Skeletal muscle cell (primary cell): ENCODE measurements around the gene HIVEP1.

Source experiments
- DNase-seq: peaks from one replicate; pipeline ENCODE4 v3.0.0-alpha.2; 2010; ENCODE audit warnings: low read depth
- H3K4me3 ChIP-seq: 2 replicates; pipeline ENCODE4 v1.5.1; 2011; ENCODE audit warnings: low read depth, mild to moderate bottlenecking, control low read depth, low read length, moderate library complexity

Gene HIVEP1

DNA sequence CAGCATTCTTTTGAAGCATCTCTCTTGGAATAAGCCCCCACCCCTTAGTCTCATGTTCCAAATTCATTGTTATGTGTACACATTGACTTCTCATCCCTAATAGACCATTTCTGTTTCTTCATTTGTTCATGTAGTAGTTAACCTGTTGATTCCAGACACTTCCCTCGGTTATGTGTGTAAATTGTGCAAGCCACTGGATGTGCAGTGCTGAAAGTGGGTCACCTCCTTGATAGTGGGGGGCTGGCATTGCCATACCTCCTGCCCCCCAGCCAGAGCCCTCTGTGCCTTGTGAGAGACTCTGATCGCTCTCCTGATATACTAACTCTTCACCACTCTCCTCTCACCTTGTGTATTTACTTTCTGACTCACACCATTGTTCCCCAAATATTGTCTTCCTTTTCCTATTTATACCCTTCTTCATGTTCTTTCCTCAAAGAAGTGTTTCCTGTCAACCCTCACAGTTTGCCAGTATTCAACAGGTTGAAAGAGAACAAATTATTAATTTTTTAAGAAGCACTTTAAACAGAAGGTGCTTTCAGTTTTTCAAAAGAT is 59.0 kb downstream of the HIVEP1 start:
- no peak overlapping the region for H3K4me3 ChIP-seq
- no peak for DNase-seq

- H3K4me3 ChIP-seq, result no peak overlapping the region
- no peak for DNase-seq
These were observed 63.0 kb downstream of the HIVEP1 start for GRCh38 chr6:12075067-12075563.

DNA sequence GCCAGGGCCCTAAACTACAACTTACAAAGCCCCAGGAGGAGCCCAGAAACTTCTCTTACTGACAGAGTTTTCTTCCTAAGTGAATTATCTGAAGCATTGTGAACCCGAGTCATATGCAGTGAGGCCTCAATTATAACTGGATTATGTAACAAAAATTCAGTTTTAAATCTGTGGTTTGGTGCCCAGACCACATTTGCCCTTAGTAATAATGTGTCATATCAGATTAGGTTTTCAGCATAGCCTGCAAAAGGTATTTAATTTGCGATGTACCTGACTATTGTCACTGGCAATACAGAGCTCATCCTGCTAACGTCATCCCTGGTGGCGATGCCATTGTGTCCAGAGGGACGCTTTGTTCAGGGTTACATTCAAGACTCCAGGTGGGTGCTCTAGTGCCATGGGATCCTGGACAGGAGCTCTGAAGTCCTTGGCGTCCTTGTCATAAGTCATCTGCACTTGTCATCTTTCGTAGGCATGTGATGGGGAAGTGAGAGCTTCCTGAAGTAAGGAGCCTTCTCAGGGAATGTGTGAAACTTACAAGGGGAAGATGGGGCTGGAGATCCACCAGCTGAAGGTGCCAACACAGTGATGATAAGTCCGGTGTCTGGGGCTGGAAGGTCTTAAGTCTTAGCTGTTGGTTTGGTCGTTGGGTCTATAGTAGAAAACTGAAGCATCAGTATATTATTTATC is 65.1 kb downstream of the HIVEP1 start:
- DNase-seq, result no peak

DNA sequence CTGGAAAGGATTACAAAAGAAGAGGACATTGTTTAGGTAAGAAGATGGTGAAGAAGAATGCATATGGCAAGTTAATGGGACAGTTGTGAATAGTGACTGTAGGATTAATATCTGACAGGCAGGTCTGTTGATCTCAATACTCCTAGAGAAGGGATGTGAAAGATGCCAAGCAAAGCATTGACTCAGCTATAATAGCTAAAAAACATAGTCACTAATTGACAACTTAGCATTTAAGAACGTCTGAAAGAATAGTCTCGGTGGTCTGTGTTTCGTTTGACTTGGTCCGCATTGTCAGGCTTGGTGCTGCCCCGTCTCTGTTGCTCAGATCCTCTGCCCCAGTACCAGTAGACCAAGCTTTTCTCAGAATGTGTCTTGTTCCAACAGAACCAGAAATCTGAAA is 65.9 kb downstream of the HIVEP1 start:
- DNase-seq, result no peak

More for the DNA sequence above, 65.1 kb downstream of the HIVEP1 start:
- H3K4me3 ChIP-seq, result no peak overlapping the region

GRCh38 chr6:12081771-12082170 is 69.7 kb downstream of the HIVEP1 start:
- no peak overlapping the region for H3K4me3 ChIP-seq
- no peak for DNase-seq

More for the DNA sequence above, 65.9 kb downstream of the HIVEP1 start:
- H3K4me3 ChIP-seq, result no peak overlapping the region

GRCh38 chr6:12082368-12082767 is 70.3 kb downstream of the HIVEP1 start:
- no peak for DNase-seq
- no peak overlapping the region for H3K4me3 ChIP-seq

DNA sequence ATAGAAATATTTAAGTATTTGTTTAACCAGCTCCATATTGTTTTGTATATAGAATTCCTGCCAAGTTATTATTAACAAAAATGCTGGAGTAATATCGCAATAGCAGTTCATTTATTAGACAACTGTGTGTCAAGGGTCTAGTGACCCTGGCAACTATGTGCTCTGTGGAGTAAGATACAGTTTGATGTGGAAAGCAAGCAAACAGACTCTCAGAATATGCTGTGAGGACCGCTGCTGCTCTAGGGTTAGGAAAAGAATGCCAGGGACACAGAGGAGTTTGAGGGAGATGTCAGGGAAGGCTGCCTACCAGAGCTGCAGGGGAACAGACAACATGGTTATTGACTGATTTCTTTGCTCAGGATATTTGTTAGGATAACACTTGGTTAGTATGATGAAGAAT is 71.2 kb downstream of the HIVEP1 start:
- DNase-seq, result no peak
- H3K4me3 ChIP-seq, result no peak overlapping the region

- H3K4me3 ChIP-seq, result no peak overlapping the region
- DNase-seq, result no peak
These were observed 71.7 kb downstream of the HIVEP1 start for GRCh38 chr6:12083763-12084162.

DNA sequence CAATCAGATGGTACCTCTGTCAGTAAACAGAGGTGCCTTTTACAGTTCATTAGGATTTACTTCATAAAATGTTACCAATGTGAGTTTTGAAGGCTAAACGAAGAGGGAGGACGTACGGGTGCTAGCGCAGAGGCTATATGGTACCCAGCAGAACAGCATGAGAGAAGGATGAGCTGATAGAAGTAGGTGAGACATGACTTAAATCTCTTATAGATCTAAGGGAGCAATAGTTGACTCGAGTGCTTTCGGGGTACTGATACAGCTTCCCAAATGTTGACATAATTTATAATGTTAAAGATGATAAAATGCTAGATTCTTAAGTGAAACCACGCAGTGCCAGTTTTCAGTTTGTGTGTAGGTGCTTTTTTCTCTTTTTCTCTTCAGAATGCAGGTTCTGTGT is 72.6 kb downstream of the HIVEP1 start:
- no peak for DNase-seq
- H3K4me3 ChIP-seq, result no peak overlapping the region

DNA sequence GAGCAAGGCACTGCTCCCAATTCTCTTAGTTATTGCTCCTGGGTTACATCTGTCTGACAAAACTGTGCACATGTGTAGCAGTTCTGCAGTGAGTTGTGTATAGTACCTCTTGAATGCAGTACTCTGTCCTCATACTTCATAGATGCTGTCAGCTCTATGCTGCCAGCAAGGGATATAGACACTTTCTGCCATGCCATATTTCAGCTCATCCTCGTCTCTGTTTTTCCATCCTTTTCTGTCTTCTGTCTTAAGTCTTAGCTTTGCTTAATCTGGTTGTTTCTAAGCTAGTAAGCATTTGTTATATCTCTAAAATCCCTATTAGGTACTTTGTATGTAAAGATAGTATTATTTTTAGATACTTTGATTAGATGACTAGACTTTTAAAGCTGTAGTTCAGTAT is 76.4 kb downstream of the HIVEP1 start:
- no peak overlapping the region for H3K4me3 ChIP-seq
- no peak for DNase-seq

DNA sequence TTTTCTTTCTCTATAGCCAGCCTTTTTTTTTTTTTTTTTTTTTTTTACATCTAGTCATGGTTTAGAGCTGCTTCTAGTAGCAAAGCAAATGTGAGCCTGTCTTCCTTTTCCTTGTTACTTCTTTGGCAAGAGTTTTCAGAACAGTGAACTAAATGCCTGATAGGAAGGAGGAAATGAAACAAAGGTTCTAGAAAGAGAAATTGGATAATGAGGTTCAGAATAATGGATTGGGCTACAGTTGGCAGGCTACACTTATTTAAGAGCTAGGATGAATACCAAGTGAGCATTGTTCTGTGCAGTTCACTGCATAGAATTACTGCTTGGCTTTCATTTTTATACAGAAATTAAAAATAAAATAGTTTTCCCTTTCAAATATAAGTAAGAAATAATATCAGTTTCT is 78.6 kb downstream of the HIVEP1 start:
- H3K4me3 ChIP-seq, result no peak overlapping the region
- DNase-seq, result no peak

DNA sequence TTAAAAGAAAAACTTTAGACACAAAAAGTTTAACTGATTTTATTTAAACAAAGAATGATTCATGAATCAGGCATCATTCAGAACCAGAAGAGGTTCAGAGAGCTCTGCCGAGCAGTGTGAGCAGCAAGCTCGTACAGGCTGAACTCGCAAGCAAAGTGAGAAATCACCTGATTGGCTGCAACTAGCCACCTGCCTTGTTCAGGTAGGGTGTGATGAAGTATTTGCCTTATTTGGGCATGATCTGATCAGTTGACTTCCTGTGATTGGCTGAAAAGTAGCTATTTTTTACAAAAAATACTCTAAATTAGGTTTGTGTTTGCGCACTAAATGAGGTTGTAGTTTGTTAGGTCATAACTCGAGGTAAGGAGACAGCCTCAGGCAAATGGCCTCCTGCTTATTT is 80.7 kb downstream of the HIVEP1 start:
- no peak overlapping the region for H3K4me3 ChIP-seq

DNA sequence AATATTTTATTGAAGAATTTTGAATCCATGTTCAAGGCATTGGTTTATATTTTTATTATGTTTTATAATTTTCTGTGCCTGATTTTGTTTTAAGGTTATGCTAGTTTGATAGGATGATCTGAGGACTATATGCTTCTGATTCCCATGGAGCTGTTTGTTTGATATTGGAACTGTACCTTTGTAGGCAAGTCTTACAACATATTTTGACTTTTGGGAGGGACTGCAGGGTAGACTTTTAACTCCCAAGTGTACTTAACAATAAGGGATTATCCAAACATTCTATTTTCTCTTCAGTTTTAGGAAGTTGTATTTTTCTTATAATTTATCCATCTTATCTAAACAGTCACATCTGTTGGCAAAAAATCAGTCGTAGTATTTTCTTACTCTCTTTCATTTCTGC is 82.6 kb downstream of the HIVEP1 start:
- no peak overlapping the region for H3K4me3 ChIP-seq

More for the DNA sequence above, 80.7 kb downstream of the HIVEP1 start:
- no peak for DNase-seq

DNA sequence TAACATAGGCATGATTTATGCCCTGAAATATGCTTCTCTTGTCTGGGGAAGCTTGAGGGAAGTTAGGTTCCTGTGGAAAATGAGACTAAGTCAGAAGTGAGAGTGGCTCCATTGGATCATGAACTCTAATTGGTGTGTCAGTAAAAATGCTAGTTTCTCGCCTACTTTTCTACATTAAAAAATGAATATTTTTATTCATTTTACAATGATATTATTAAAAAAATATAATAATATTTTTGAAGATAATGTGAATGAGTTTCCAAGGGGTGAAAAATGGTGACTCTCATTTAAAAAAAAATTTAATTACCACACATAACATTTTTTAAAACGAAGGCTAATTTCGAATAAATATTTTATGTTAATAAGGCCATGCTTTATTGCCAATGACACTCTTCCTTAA is 84.2 kb downstream of the HIVEP1 start:
- H3K4me3 ChIP-seq, result no peak overlapping the region
- no peak for DNase-seq

More for the DNA sequence above, 82.6 kb downstream of the HIVEP1 start:
- no peak for DNase-seq

GRCh38 chr6:12097791-12098190 is 85.7 kb downstream of the HIVEP1 start:
- no peak overlapping the region for H3K4me3 ChIP-seq
- DNase-seq, result no peak

DNA sequence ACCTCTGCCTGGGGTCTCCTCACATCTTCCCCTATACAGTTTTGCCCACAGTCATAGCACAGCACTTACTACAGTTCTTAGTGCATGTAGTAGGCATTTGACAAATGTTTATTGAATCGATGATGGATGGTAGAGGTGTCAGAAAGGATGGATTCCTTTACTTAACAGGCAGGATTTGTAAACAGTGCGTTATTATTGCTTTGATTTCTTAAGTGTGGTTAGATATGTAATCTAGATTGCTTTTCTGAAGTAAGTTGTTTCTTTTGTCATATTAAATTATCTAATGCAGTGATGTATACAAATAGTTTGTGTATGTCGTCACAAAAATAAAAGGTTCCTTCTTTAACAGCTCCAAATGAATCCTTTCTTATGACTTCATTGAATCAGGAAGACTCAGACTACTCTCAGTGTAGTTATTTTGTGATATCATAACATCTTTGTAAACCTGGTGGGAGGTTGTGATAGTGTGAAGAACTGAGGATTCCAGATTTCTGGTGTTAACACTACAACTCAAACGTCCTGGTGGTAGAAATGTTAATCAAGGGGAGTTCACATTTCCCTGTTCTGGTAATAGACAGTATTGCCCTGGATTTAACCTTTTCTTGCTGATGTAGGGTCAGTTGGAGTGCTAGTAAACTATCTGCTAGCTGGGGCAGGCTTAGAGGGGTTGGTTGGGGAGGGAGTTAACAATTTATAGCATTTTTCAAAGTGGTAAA is 87.7 kb downstream of the HIVEP1 start:
- DNase-seq, result no peak
- no peak overlapping the region for H3K4me3 ChIP-seq

GRCh38 chr6:12101048-12101447 is 88.9 kb downstream of the HIVEP1 start:
- H3K4me3 ChIP-seq, result no peak overlapping the region
- no peak for DNase-seq

- H3K4me3 ChIP-seq, result no peak overlapping the region
- no peak for DNase-seq
These were observed 89.7 kb downstream of the HIVEP1 start for GRCh38 chr6:12101653-12102312.

GRCh38 chr6:12102350-12102749 is 90.2 kb downstream of the HIVEP1 start:
- DNase-seq, result no peak

GRCh38 chr6:12103158-12103557 is 91.0 kb downstream of the HIVEP1 start:
- no peak for DNase-seq
- H3K4me3 ChIP-seq, result no peak overlapping the region

More at GRCh38 chr6:12102350-12102749, 90.2 kb downstream of the HIVEP1 start:
- no peak overlapping the region for H3K4me3 ChIP-seq
